Body of pancreas (tissue), 4 donors: ENCODE results near the gene TMCO4. TPM values are rescaled to one million over a fixed set of nuclear protein-coding genes. Genes with fewer than 3 reads are reported as not detected.

Experiments used
- ATAC-seq: fragments of 150-250 bp; one replicate; pipeline ENCODE4 v1.9.1; 2016
- DNase-seq, 4 donors: peaks; one replicate each; pipeline ENCODE4 v3.0.0-alpha.2; 2019
- H3K27ac ChIP-seq, 4 donors: fragments of 200-600 bp; sonication (generic); 1 replicate in 3 of 4; 2 replicates in 1 of 4; pipeline versions ENCODE4 v1.5.1 to v1.6.1; 2016 to 2019; ENCODE audit warnings: mild to moderate bottlenecking in 1 of 4, mixed read lengths in 1 of 4, moderate library complexity in 1 of 4
- H3K27me3 ChIP-seq, 2 donors: fragments of 200-600 bp; sonication (generic); one replicate each; pipeline ENCODE4 v1.6.0; 2016; ENCODE audit warnings: mild to moderate bottlenecking in 1 of 2
- H3K36me3 ChIP-seq, 2 donors: fragments of 200-600 bp; sonication (generic); replicated peaks in 1 of 2; 2 replicates each; pipeline ENCODE4 v1.5.1; 2016; ENCODE audit warnings: low read depth in 2 of 2; ENCODE audit not compliant: insufficient read depth in 1 of 2
- H3K4me1 ChIP-seq: fragments of 200-600 bp; sonication (generic); one replicate; pipeline ENCODE4 v1.6.0; 2016
- H3K4me3 ChIP-seq, 2 donors: fragments of 200-600 bp; sonication (generic); 1 replicate in 1 of 2; 2 replicates in 1 of 2; pipeline ENCODE4 v1.5.1; 2016 to 2019
- H3K9me3 ChIP-seq, 3 donors: fragments of 200-600 bp; sonication (generic); 1 replicate in 2 of 3; 2 replicates in 1 of 3; pipeline ENCODE4 v1.5.1; 2016
- POLR2A ChIP-seq, 3 donors: fragments of 450-650 bp; IDR thresholded peaks; one replicate each; pipeline ENCODE4 v1.6.1; 2016; ENCODE audit warnings: antibody characterized with exemption in 3 of 3, mild to moderate bottlenecking in 2 of 3
- WGBS, 2 donors: methylation state at CpG; one replicate each; pipeline ENCODE4 v1.1.5; 2017; 5-methylcytosine and 5-hydroxymethylcytosine counted together
- intact Hi-C: fragments of 100-400 bp; cut with DNase I; formaldehyde crosslinking; loops from one replicate; pipeline ENCODE4 v1.15.1; 2023
- total RNA-seq, 2 donors: library from RNA; depleted of rRNA; stranded (reverse); fragments of >200 nt; gene quantifications; one replicate each; pipeline ENCODE4 v1.1.0, GENCODE V29; 2016
- TF ChIP-seq, protein P1 (sequence below), 7 experiments: fragments of 450-650 bp in 4 of 7; fragments of 200-600 bp in 3 of 7; sonication (generic) in 3 of 7; IDR thresholded peaks; one replicate each; pipeline ENCODE4 v1.5.1; 2016 to 2019; ENCODE audit warnings: antibody characterized with exemption in 7 of 7

TMCO4 gene
- total RNA-seq, 2 donors from 2014 or later: 31.3 to 36.3 TPM

GRCh38 chr1:19690342-19690741 lies 109.4 kb downstream of the TMCO4 start:
- Histone ChIP-seq H3K27ac (no peak overlapping the region), H3K27me3 (no peaks in the 10 kb centered on the region), H3K36me3 (peaks cover 0 to 17% of the 10 kb centered on the region in 2 donors), H3K4me1 (no peaks in the 10 kb centered on the region), H3K9me3 (no peaks in the 10 kb centered on the region), H3K4me3 (no peak overlapping the region)
- TF ChIP-seq, protein P1, sequence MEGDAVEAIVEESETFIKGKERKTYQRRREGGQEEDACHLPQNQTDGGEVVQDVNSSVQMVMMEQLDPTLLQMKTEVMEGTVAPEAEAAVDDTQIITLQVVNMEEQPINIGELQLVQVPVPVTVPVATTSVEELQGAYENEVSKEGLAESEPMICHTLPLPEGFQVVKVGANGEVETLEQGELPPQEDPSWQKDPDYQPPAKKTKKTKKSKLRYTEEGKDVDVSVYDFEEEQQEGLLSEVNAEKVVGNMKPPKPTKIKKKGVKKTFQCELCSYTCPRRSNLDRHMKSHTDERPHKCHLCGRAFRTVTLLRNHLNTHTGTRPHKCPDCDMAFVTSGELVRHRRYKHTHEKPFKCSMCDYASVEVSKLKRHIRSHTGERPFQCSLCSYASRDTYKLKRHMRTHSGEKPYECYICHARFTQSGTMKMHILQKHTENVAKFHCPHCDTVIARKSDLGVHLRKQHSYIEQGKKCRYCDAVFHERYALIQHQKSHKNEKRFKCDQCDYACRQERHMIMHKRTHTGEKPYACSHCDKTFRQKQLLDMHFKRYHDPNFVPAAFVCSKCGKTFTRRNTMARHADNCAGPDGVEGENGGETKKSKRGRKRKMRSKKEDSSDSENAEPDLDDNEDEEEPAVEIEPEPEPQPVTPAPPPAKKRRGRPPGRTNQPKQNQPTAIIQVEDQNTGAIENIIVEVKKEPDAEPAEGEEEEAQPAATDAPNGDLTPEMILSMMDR (IDR thresholded peaks at IDR 0.05): no peak
- no peak for TF ChIP-seq POLR2A (IDR thresholded peaks at IDR 0.05)
- no peak for DNase-seq
- 88% methylated on average over 7 of the region's 7 CpGs; no CpG with 5 or more reads in 1 of the 2 donors for WGBS, 2 donors
- no peak for ATAC-seq
- intact Hi-C loops: no loop called here

- no peak for ATAC-seq
- DNase-seq: no peak
- H3K36me3 ChIP-seq: peaks cover 0 to 16% of the 10 kb centered on the region in 2 donors
- H3K4me1 ChIP-seq: no peaks in the 10 kb centered on the region
- TF ChIP-seq, protein P1 (IDR thresholded peaks at IDR 0.05): no peak
- TF ChIP-seq POLR2A (IDR thresholded peaks at IDR 0.05): no peak
- H3K9me3 ChIP-seq: no peaks in the 10 kb centered on the region
- 92 to 94% methylated on average over 3 of the region's 3 CpGs for whole genome bisulfite sequencing, 2 donors
- intact Hi-C loops: no loop called here
- no peak overlapping the region for H3K27ac ChIP-seq
- no peak overlapping the region for H3K4me3 ChIP-seq
- H3K27me3 ChIP-seq: no peaks in the 10 kb centered on the region
Observed at GRCh38 chr1:19689856-19690255, 109.9 kb downstream of the TMCO4 start.

GRCh38 chr1:19689085-19689757 lies 110.5 kb downstream of the TMCO4 start:
- Histone ChIP-seq H3K4me3 (no peak overlapping the region), H3K27ac (no peak overlapping the region), H3K27me3 (no peaks in the 10 kb centered on the region), H3K4me1 (no peaks in the 10 kb centered on the region), H3K9me3 (no peaks in the 10 kb centered on the region), H3K36me3 (peaks cover 0 to 12% of the 10 kb centered on the region in 2 donors)
- intact Hi-C loops: no loop called here
- 89 to 93% methylated on average over 2 to 5 of the region's 5 CpGs for WGBS, 2 donors
- ATAC-seq (no peak), DNase-seq (no peak)
- TF ChIP-seq, protein P1 (IDR thresholded peaks at IDR 0.05): no peak
- no peak for TF ChIP-seq POLR2A (IDR thresholded peaks at IDR 0.05)

GRCh38 chr1:19688041-19688842 lies 111.5 kb downstream of the TMCO4 start:
- H3K27ac ChIP-seq: no peak overlapping the region
- WGBS, 2 donors: 82 to 88% methylated on average over 18 to 19 of the region's 19 CpGs
- DNase-seq (no peak), ATAC-seq (no peak)
- H3K4me1 ChIP-seq: no peaks in the 10 kb centered on the region
- intact Hi-C loops: no loop called here
- H3K27me3 ChIP-seq: no peaks in the 10 kb centered on the region
- TF ChIP-seq POLR2A (IDR thresholded peaks at IDR 0.05): no peak
- TF ChIP-seq, protein P1 (IDR thresholded peaks at IDR 0.05): no peak
- peaks cover 0 to 11% of the 10 kb centered on the region in 2 donors for H3K36me3 ChIP-seq
- H3K4me3 ChIP-seq: no peak overlapping the region
- H3K9me3 ChIP-seq: no peaks in the 10 kb centered on the region
